NK-92 treated with Interleukin-12 subunit alpha and Interleukin-12 subunit beta, amount 100 ng/mL, for 24 hours (cell line): ENCODE measurements around the gene ZNF107.
"Not testable (repeated sequence)": the region's sequence is repeated elsewhere in the genome, so short reads cannot be mapped to it uniquely, and the experiment has no call there.

Experiments
- DNase-seq: peaks from one replicate; lab custom pipeline; 2025; lab: John Stamatoyannopoulos, UW

ZNF107 gene

DNA sequence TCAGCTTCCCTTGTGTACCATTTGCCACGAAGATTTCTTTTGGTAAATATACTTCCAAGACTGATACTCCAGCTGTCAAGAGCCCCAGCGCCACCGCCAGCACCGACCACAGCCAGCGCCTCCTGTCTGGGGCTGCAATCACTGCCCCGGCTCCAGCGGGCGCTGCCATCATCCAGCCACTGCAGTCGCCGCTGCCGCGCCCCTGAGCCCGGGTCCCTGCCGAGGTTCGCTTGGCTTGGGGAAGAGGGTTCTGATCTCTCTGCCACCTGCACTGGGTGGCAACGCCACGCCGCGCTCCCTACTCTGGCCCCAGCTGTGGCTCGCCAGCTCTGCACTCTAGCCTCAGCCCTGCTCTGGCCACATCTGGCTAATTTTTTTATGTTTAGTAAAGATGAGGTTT lies 70.6 kb downstream of the ZNF107 start:
- DNase-seq = no peak

DNA sequence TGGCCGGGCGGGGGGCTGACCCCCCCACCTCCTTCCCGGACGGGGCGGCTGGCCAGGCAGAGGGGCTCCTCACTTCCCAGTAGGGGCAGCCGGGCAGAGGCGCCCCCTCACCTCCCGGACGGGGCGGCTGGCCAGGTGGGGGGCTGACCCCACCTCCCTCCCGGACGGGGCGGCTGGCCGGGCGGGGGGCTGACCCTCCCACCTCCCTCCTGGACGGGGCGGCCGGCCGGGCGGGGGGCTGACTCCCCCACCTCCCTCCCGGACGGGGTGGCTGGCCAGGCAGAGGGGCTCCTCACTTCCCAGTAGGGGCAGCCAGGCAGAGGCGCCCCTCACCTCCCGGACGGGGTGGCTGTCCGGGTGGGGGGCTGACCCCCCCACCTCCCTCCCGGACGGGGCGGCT lies 72.5 kb downstream of the ZNF107 start:
- not testable (repeated sequence) for DNase-seq

DNA sequence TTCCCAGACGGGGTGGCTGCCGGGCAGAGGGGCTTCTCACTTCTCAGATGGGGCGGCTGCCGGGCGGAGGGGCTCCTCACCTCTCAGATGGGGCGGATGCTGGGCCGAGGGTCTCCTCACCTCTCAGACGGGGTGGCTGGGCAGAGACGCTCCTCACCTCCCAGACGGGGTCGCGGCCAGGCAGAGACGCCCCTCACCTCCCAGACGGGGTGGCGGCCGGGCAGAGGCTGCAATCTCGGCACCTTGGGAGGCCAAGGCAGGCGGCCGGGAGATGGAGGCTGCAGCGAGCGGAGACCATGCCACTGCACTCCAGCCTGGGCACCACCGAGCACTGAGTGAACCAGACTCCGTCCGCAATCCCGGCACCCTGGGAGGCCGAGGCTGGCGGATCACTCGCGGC lies 73.0 kb downstream of the ZNF107 start:
- not testable (repeated sequence) for DNase-seq

DNA sequence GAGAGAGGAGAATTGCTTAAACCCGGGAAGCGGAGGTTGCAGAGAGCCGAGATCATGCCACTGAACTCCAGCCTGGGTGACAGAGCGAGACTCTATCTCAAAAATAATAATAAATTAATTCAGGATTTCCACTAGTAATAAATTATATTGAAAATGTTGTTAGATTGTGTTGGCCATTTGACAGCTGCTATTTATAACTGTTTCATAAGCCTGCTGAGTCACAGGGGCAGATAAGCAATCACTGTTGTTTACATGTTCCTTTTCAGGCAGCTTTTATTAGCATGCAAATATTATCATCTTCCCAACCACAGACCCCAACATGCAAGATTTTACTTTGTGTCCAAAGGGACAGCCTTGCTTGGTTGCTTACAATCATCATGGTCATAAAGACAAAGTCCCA lies 78.7 kb downstream of the ZNF107 start:
- DNase-seq = no peak

DNA sequence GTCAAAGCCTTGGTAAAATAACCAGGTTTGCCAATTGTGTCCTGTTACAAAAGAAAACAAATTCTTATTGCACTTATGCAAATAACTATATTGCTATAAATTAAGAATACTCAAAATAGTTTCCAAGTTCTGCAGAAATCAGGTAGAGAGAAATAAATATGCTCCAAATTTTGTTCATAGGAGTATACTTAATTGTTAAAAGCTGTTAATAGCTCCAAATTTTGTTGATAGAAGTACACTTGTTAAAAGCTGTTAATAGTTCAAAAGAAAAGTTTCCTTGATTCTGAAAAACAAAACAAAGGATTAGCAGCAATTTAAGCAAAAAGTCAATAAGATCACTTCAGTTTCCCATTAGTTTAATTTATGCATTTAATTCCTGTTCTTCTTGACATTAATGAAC lies 81.9 kb downstream of the ZNF107 start:
- no peak for DNase-seq

DNA sequence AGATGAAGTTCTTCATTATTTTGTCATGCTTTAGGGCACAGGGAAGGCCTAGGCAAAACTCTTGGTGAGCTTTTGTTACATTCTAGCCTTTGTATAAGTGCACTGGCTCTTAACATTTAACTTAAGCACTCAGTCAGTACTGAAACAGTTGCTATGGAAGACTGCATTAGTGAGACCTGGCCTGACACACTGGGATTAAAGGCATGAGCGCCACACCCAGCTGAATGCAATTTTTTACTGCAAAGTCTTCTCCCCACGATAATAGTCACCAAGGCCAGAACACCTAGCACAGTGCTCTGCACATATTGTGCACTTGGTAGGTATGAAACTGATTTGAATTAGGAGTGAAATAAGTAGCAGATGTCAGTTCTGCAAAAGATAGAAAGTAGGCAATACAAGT lies 87.1 kb downstream of the ZNF107 start:
- no peak for DNase-seq

DNA sequence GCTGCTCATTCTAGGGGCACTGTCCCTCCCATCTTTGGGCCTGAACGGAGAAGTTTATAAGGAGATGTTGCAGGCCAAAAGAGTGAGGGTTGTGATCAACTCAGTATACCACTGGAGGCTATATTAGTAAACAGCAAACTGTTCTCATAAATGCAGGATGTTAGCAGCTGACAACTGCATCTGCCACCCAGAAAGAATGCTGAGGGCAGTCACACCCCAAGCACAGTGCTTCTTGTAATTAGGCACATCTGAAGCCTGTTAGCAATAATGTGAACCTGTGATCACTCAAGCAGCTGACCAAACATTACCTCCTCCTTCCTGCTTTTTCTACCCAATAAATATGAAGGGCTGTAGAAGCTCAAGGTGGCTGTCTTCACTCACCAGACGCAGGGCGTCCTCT lies 89.9 kb downstream of the ZNF107 start:
- DNase-seq = no peak

DNA sequence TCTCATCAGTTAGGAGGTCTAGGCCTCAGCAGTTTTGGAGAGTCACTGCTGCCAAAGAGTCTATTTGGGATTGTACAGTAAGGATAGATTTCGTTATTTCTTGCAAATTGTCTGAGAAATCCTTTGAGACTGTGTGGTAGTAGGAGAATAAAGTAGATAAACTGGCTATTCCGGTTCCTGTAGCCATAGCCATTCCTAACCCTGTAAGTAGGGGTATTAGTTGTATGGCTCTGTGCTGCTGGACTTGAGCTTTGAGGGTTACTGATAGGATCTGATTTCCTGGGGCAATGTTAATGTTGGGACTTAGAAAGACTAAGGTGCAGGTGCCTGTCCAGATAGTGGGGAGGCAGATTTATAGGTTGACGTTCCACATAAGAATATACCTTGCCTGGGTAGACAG lies 92.2 kb downstream of the ZNF107 start:
- no peak for DNase-seq
